Transverse colon (tissue), 4 donors: ENCODE measurements around the gene HCFC1. TPM values are rescaled to one million over a fixed set of nuclear protein-coding genes. Genes with fewer than 3 reads are reported as not detected.

Experiments
- DNase-seq: peaks from one replicate; pipeline ENCODE4 v3.0.0-alpha.2; 2019
- H3K27ac ChIP-seq, 4 donors: fragments of 200-600 bp; sonication (generic); 2 replicates each; pipeline ENCODE4 v1.5.1; 2016 to 2018; ENCODE audit warnings: inconsistent platforms in 4 of 4
- H3K27me3 ChIP-seq: fragments of 200-600 bp; sonication (generic); 2 replicates; pipeline ENCODE4 v1.5.1; 2017; ENCODE audit warnings: inconsistent platforms
- H3K36me3 ChIP-seq, 4 donors: fragments of 200-600 bp; sonication (generic); 2 replicates each; pipeline ENCODE4 v1.5.1; 2017 to 2019; ENCODE audit warnings: inconsistent platforms in 4 of 4
- H3K4me1 ChIP-seq, 4 donors: fragments of 200-600 bp; sonication (generic); 2 replicates each; pipeline ENCODE4 v1.5.1; 2017 to 2020; ENCODE audit warnings: inconsistent platforms in 4 of 4
- H3K4me3 ChIP-seq, 4 donors: fragments of 200-600 bp; sonication (generic); 1 replicate in 1 of 4; 2 replicates in 3 of 4; pipeline versions ENCODE4 v1.5.1 to v1.6.1; 2017 to 2019; ENCODE audit warnings: inconsistent platforms in 4 of 4
- H3K9me3 ChIP-seq, 2 donors: fragments of 200-600 bp; sonication (generic); 2 replicates each; pipeline ENCODE4 v1.5.1; 2017 to 2019; ENCODE audit warnings: inconsistent platforms in 2 of 2
- CTCF ChIP-seq, 5 experiments: fragments of 200-600 bp in 3 of 5; fragments of 450-650 bp in 2 of 5; sonication (generic) in 3 of 5; IDR thresholded peaks; 1 replicate in 2 of 5; 2 replicates in 3 of 5; pipeline ENCODE4 v1.5.1; 2016 to 2017; ENCODE audit warnings: antibody characterized with exemption in 5 of 5, inconsistent platforms in 3 of 5, mild to moderate bottlenecking in 2 of 5, moderate library complexity in 1 of 5
- EP300 ChIP-seq: sonication (generic); formaldehyde crosslinking; IDR thresholded peaks from one replicate; pipeline ENCODE4 v1.6.1; 2017; ENCODE audit warnings: antibody characterized with exemption, low read depth
- POLR2A ChIP-seq: fragments of 450-650 bp; IDR thresholded peaks from one replicate; pipeline ENCODE4 v1.6.1; 2016; ENCODE audit warnings: antibody characterized with exemption, mild to moderate bottlenecking, moderate library complexity
- POLR2AphosphoS5 ChIP-seq, 3 donors: sonication (generic); formaldehyde crosslinking; IDR thresholded peaks; one replicate each; pipeline ENCODE4 v1.6.1; 2016; ENCODE audit warnings: antibody characterized with exemption in 3 of 3
- WGBS, 2 donors: methylation state at CpG; one replicate each; pipeline ENCODE4 v1.1.5; 2018; ENCODE audit warnings: low coverage in 1 of 2; 5-methylcytosine and 5-hydroxymethylcytosine counted together
- in situ Hi-C, 4 donors: fragments of 200-750 bp; cut with MboI; loops; one replicate each; pipeline versions ENCODE4 v1.15.0 to v1.15.1; 2017; ENCODE audit warnings: low sequenced_read_pairs in 3 of 4, low pct_ligation_motif_present in 1 of 4, low pct_unique_long_range_greater_than_20kb in 1 of 4
- intact Hi-C: fragments of 100-400 bp; cut with DNase I; formaldehyde crosslinking; loops from one replicate; pipeline ENCODE4 v1.15.1; 2023; ENCODE audit warnings: low total_unique reads
- total RNA-seq, 4 donors: library from RNA; depleted of rRNA; stranded (reverse); fragments of >200 nt; gene quantifications; one replicate each; pipeline ENCODE4 v1.1.0, GENCODE V29; 2016

HCFC1 gene
- total RNA-seq, 4 donors from 2014 or later, result 34.0 to 68.5 (median 49.8) TPM

GRCh38 chrX:154017766-154018517 lies 46.3 kb upstream of the HCFC1 start:
- peaks cover 0 to 27% (median 9%) of the 10 kb centered on the region in 4 donors for H3K4me1 ChIP-seq
- peak overlapping the region; percentile 87 to 96 (median 94) for H3K27ac ChIP-seq
- no peak overlapping the region for H3K4me3 ChIP-seq
- intact Hi-C loops (no loop called here), in situ Hi-C loops (no loop called here)
- TF ChIP-seq EP300, result no peak
- no peak for TF ChIP-seq POLR2AphosphoS5 (IDR thresholded peaks at IDR 0.05)
- TF ChIP-seq POLR2A, result no peak
- TF ChIP-seq CTCF (IDR thresholded peaks at IDR 0.05), result no peak
- H3K27me3 ChIP-seq, result no peaks in the 10 kb centered on the region
- no peak for DNase-seq
- WGBS, 2 donors, result 82% methylated on average over 20 of the region's 26 CpGs; no CpG with 5 or more reads in 1 of the 2 donors
- H3K9me3 ChIP-seq, result no peaks in the 10 kb centered on the region
- H3K36me3 ChIP-seq, result no peaks in the 10 kb centered on the region

- in situ Hi-C loops, result no loop called here
- no peak for DNase-seq
- H3K27ac ChIP-seq, result no peak overlapping the region
- H3K9me3 ChIP-seq, result no peaks in the 10 kb centered on the region
- TF ChIP-seq EP300 (no peak), POLR2AphosphoS5 (IDR thresholded peaks at IDR 0.05) (no peak), CTCF (IDR thresholded peaks at IDR 0.05) (no peak), POLR2A (no peak)
- peaks cover 0 to 27% (median 9%) of the 10 kb centered on the region in 4 donors for H3K4me1 ChIP-seq
- H3K36me3 ChIP-seq, result no peaks in the 10 kb centered on the region
- no peaks in the 10 kb centered on the region for H3K27me3 ChIP-seq
- WGBS, 2 donors, result 90% methylated on average over 24 of the region's 24 CpGs; no CpG with 5 or more reads in 1 of the 2 donors
- intact Hi-C loops, result no loop called here
- no peak overlapping the region for H3K4me3 ChIP-seq
Measured at GRCh38 chrX:154016366-154017076, 44.9 kb upstream of the HCFC1 start.

- TF ChIP-seq EP300, result no peak
- 80% methylated on average over 16 of the region's 16 CpGs; no CpG with 5 or more reads in 1 of the 2 donors for WGBS, 2 donors
- intact Hi-C loops, result no loop called here
- Histone ChIP-seq H3K27me3 (no peaks in the 10 kb centered on the region), H3K36me3 (no peaks in the 10 kb centered on the region), H3K4me1 (peaks cover 0 to 22% (median 9%) of the 10 kb centered on the region in 4 donors), H3K27ac (no peak overlapping the region), H3K4me3 (no peak overlapping the region), H3K9me3 (no peaks in the 10 kb centered on the region)
- in situ Hi-C loops, result no loop called here
- no peak for DNase-seq
Measured at GRCh38 chrX:154015581-154016264, 44.1 kb upstream of the HCFC1 start.

- intact Hi-C loops, result loop anchor here (5.0 kb wide), 1 partner anchor 38 kb away; no protein-coding TSS in a partner anchor
- Histone ChIP-seq H3K9me3 (no peaks in the 10 kb centered on the region), H3K27ac (no peak overlapping the region), H3K36me3 (no peaks in the 10 kb centered on the region), H3K27me3 (no peaks in the 10 kb centered on the region), H3K4me3 (no peak overlapping the region), H3K4me1 (peaks cover 0 to 16% (median 9%) of the 10 kb centered on the region in 4 donors)
- DNase-seq, result no peak
- WGBS, 2 donors, result 84% methylated on average over 24 of the region's 24 CpGs; no CpG with 5 or more reads in 1 of the 2 donors
- no peak for TF ChIP-seq CTCF (IDR thresholded peaks at IDR 0.05)
- TF ChIP-seq POLR2AphosphoS5 (IDR thresholded peaks at IDR 0.05), result no peak
- no peak for TF ChIP-seq POLR2A
- TF ChIP-seq EP300, result no peak
- in situ Hi-C loops, result no loop called here
Measured at GRCh38 chrX:154014429-154015380, 43.1 kb upstream of the HCFC1 start.
